Inflammatory macrophage treated with lipopolysaccharide for 1 hour (primary cell): ENCODE results near the gene SLC52A3.
"Not testable (repeated sequence)": the region's sequence is repeated elsewhere in the genome, so short reads cannot be mapped to it uniquely, and the experiment has no call there.

Source experiments
- DNase-seq, 2 donors: peaks; one replicate each; pipeline ENCODE4 v3.0.0-alpha.2; 2020 to 2022

Gene SLC52A3

DNA sequence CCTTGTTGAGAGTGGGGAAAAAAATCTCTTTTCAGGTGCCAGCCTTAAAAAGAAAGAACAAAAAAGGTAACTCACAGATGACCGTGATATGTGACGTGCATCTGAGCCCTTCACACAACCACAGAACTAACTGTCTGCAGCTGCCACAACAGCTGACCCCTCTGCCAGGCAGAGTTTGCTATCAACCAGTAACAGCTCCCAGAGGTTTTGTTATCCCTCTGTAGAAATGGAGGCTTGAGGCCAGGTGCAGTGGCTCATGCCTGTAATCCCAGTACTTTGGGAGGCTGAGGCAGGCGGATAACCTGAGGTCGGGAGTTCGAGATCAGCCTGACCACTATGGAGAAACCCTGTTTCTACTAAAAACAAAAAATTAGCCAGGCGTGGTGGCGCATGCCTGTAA lies 42.8 kb downstream of the SLC52A3 start:
- no peak for DNase-seq

- not testable (repeated sequence) for DNase-seq
Measured at GRCh38 chr20:724797-725196, 43.5 kb downstream of the SLC52A3 start.

- DNase-seq, result no peak
Measured at GRCh38 chr20:723756-724155, 44.5 kb downstream of the SLC52A3 start.

GRCh38 chr20:722822-723644 lies 45.3 kb downstream of the SLC52A3 start:
- DNase-seq, result no peak

- no peak for DNase-seq
Measured at GRCh38 chr20:721876-722275, 46.4 kb downstream of the SLC52A3 start.

GRCh38 chr20:719816-720215 lies 48.5 kb downstream of the SLC52A3 start:
- no peak for DNase-seq

- DNase-seq, result no peak
Measured at GRCh38 chr20:719068-719467, 49.2 kb downstream of the SLC52A3 start.

GRCh38 chr20:717832-718231 lies 50.5 kb downstream of the SLC52A3 start:
- no peak for DNase-seq

DNA sequence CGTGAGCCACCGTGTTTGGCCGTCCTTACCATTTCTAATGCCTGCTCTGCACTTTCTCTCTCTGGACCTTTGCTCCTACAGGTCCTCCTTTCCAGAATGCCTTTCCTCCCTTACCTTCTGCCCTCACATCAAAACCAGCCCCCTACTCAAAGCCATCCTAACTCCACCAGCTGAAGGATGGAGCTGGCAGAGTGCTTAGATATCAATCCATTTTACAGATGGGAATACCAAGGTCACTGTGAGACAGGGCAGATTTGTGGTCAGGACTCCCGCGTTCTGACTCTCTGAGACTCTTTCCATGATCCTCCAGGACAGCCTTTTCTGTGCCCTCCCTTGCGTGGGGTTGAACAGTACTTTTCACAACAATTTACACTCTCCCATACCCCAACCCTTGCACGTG lies 51.0 kb downstream of the SLC52A3 start:
- DNase-seq, result no peak

DNA sequence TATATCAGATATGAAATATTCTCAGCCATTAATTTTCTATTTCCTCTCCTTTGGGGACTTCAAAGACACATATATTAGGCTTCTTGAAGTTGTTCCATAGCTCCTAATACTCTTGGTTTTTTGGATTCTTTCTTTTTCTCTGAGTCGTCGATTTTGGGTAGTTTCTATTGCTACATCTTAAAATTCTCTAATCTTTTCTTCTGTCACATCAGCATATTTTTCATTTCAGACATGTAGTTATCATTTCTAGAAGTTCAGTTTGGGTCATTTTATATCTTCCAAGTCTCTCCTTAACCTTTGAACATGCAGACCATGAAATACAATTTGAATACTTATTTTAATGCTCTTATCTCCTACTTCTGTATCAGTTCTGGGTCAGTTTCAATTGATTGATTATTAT lies 53.8 kb downstream of the SLC52A3 start:
- no peak for DNase-seq

DNA sequence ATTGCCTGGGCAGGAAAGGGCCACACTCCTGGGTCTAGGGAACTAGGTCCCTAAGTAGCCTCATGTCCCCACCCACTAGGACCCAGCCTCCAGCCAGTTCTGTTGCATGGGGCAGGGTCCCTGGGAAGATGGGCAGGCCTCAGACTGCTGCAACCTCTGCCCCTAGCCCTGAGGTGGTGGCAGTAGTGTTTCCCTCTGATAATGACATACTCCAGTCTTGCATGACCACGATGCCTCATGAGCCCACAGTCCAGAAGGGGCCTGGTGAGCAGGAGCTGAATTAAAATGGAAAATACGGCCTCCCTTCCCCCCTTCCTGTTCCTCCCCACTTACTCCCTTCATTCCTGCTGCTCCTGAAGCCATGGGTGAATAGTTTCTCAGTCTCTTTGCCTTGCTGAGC lies 56.7 kb downstream of the SLC52A3 start:
- no peak for DNase-seq

DNA sequence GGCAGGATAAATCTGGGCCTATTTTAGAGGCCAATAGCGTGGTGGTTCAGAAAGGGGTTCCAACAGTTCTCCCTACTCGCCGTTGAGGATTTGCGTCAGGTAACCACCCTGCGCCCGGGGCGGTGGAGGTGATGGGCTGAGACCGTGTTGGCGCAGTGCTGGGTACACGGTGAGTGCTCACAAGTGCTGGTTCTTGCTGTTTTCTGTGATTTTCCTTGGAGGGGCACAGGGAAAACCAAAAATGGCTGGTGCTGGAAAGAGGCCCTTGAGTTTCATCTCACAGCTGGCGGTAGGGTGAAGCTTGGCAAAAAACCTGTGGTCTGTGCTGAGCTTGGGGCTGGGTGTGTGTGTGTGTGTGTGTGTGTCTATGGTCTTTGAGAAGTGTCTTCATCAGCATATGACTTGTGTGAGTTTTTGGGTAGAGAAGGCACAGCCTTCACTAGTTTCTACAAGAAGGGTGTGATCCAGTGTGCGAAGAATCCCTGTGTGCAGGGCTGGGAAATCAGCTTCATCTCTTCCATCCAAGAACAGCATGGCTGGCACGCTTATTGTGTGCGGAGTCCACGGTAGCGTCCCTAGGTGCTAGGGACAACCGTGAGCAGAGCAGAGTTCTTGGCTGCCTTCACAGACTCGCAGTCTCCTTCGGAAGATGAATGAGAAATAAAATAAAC lies 57.4 kb downstream of the SLC52A3 start:
- DNase-seq, result no peak
